GM23338 (cell line): ENCODE data around the gene SHISA8. TPM values are rescaled to one million over a fixed set of nuclear protein-coding genes. Genes with fewer than 3 reads are reported as not detected.

Experiments used
- ATAC-seq: fragments of 200-7000 bp; cut with Tn5 transposase; 3 replicates; pipeline ENCODE4 v1.9.1; 2020
- DNase-seq: peaks from one replicate; pipeline ENCODE4 v3.0.0-alpha.2; 2015; ENCODE audit warnings: low spot score
- H2AFZ ChIP-seq: fragments of 200-600 bp; sonication (generic); 2 replicates; pipeline ENCODE4 v1.8.0; 2016; ENCODE audit warnings: antibody characterized with exemption, mild to moderate bottlenecking, moderate library complexity
- H3F3A ChIP-seq: fragments of 200-600 bp; sonication (generic); replicated peaks from 2 replicates; pipeline ENCODE4 v1.8.0; 2017; ENCODE audit warnings: antibody characterized with exemption, mixed run types, low read depth
- H3K27ac ChIP-seq: fragments of 200-600 bp; sonication (generic); 2 replicates; pipeline ENCODE4 v1.6.1; 2016; ENCODE audit warnings: low read depth
- H3K27me3 ChIP-seq: fragments of 200-600 bp; sonication (generic); 2 replicates; pipeline ENCODE4 v1.8.0; 2016; ENCODE audit warnings: mild to moderate bottlenecking, mixed run types, moderate library complexity; ENCODE audit not compliant: insufficient read depth
- H3K36me3 ChIP-seq: fragments of 200-600 bp; sonication (generic); 2 replicates; pipeline ENCODE4 v1.8.0; 2016; ENCODE audit warnings: mild to moderate bottlenecking; ENCODE audit not compliant: insufficient read depth
- H3K4me1 ChIP-seq: fragments of 200-600 bp; sonication (generic); 2 replicates; pipeline ENCODE4 v1.8.0; 2016; ENCODE audit warnings: mild to moderate bottlenecking, moderate library complexity; ENCODE audit not compliant: insufficient read depth
- H3K4me2 ChIP-seq: fragments of 200-600 bp; sonication (generic); 2 replicates; pipeline ENCODE4 v1.7.1; 2017; ENCODE audit warnings: mixed run types
- H3K4me3 ChIP-seq: fragments of 200-600 bp; sonication (generic); 2 replicates; pipeline ENCODE4 v1.6.1; 2016; ENCODE audit warnings: mixed run types
- H3K79me2 ChIP-seq: fragments of 200-600 bp; sonication (generic); replicated peaks from 2 replicates; pipeline ENCODE4 v1.8.0; 2017; ENCODE audit warnings: mild to moderate bottlenecking; ENCODE audit not compliant: insufficient read depth
- H3K9me2 ChIP-seq: fragments of 200-600 bp; sonication (generic); 2 replicates; pipeline ENCODE4 v1.8.0; 2017; ENCODE audit not compliant: insufficient read depth
- H4K20me1 ChIP-seq: fragments of 200-600 bp; sonication (generic); replicated peaks from 2 replicates; pipeline ENCODE4 v1.8.0; 2017; ENCODE audit warnings: mild to moderate bottlenecking; ENCODE audit not compliant: insufficient read depth
- H3K27ac Mint-ChIP-seq: 2 replicates; pipeline ENCODE4 v1.8.0; 2020; ENCODE audit warnings: inconsistent platforms, mild to moderate bottlenecking, moderate library complexity, mixed read lengths
- H3K27me3 Mint-ChIP-seq: 3 replicates; pipeline ENCODE4 v1.8.0; 2022; ENCODE audit warnings: low read depth, mild to moderate bottlenecking, moderate library complexity, mixed read lengths, inconsistent platforms; ENCODE audit not compliant: insufficient read depth, poor library complexity
- H3K36me3 Mint-ChIP-seq: 3 replicates; pipeline ENCODE4 v1.8.0; 2021; ENCODE audit warnings: low read depth, mild to moderate bottlenecking, inconsistent platforms, moderate library complexity, mixed read lengths
- H3K4me1 Mint-ChIP-seq: 3 replicates; pipeline ENCODE4 v1.8.0; 2020; ENCODE audit warnings: mild to moderate bottlenecking, inconsistent platforms, mixed read lengths
- H3K4me3 Mint-ChIP-seq: 3 replicates; pipeline ENCODE4 v1.8.0; 2021; ENCODE audit warnings: moderate library complexity, mild to moderate bottlenecking, inconsistent platforms, mixed read lengths
- H3K9me3 Mint-ChIP-seq: 3 replicates; pipeline ENCODE4 v1.8.0; 2020; ENCODE audit warnings: moderate library complexity, mild to moderate bottlenecking, inconsistent platforms, mixed read lengths
- CREB1 ChIP-seq: fragments of 250-450 bp; sonication (Bioruptor Pico); IDR thresholded peaks from 2 replicates; pipeline ENCODE4 v1.5.0; 2020; ENCODE audit warnings: low read depth, mild to moderate bottlenecking, moderate library complexity
- EZH2 ChIP-seq: fragments of 200-600 bp; sonication (generic); IDR thresholded peaks from one replicate; pipeline ENCODE4 v1.8.0; 2017; ENCODE audit warnings: antibody characterized with exemption, mild to moderate bottlenecking, low read depth; ENCODE audit not compliant: unreplicated experiment
- EZH2phosphoT487 ChIP-seq: fragments of 200-600 bp; sonication (generic); IDR thresholded peaks from one replicate; pipeline ENCODE4 v1.8.1; 2018; ENCODE audit warnings: antibody characterized with exemption; ENCODE audit not compliant: unreplicated experiment
- JUNB ChIP-seq: IDR thresholded peaks from one replicate; pipeline ENCODE4 v1.6.1; 2016; ENCODE audit warnings: antibody characterized with exemption; ENCODE audit not compliant: unreplicated experiment
- NANOG ChIP-seq: IDR thresholded peaks from 2 replicates; pipeline ENCODE4 v1.6.1; 2016; ENCODE audit warnings: antibody characterized with exemption, borderline replicate concordance
- STAT1 ChIP-seq: IDR thresholded peaks from one replicate; pipeline ENCODE4 v1.6.1; 2016; ENCODE audit warnings: antibody characterized with exemption; ENCODE audit not compliant: unreplicated experiment
- ZNF114 ChIP-seq: fragments of 250-450 bp; sonication (Bioruptor Pico); IDR thresholded peaks from 2 replicates; pipeline ENCODE4 v1.5.0; 2020; ENCODE audit warnings: mild to moderate bottlenecking, moderate library complexity
- ZNF331 ChIP-seq: fragments of 250-450 bp; sonication (Bioruptor Pico); IDR thresholded peaks from 2 replicates; pipeline ENCODE4 v1.5.0; 2020; ENCODE audit warnings: low read depth, mild to moderate bottlenecking, moderate library complexity
- polyA plus RNA-seq: library from polyadenylated mRNA; unstranded; fragments of >200 nt; fragmentation: Nextera tagmentation; extraction: Ambion mirVana; gene quantifications from 2 replicates; pipeline ENCODE4 v1.2.1, GENCODE V29; 2016
- total RNA-seq: library from RNA; depleted of rRNA; stranded (reverse); fragments of >200 nt; shearing (Covaris generic); gene quantifications from 2 replicates; pipeline ENCODE4 v1.2.3, GENCODE V29; 2014
- TF ChIP-seq, protein P1 (sequence below): fragments of 250-450 bp; sonication (Bioruptor Pico); IDR thresholded peaks from 2 replicates; pipeline ENCODE4 v1.5.0; 2020; ENCODE audit warnings: mild to moderate bottlenecking, moderate library complexity
- TF ChIP-seq, protein P2 (sequence below): IDR thresholded peaks from one replicate; pipeline ENCODE4 v1.6.1; 2018; ENCODE audit warnings: antibody characterized with exemption; ENCODE audit not compliant: unreplicated experiment
- TF ChIP-seq, protein P3 (sequence below), 2 experiments: fragments of 200-600 bp in 1 of 2; sonication (generic) in 1 of 2; conservative IDR thresholded peaks; 2 replicates each; pipeline versions ENCODE4 v1.5.1 to v1.6.1; 2016 to 2017; ENCODE audit warnings: antibody characterized with exemption in 2 of 2, low read depth in 2 of 2, mild to moderate bottlenecking in 2 of 2, moderate library complexity in 1 of 2
- TF ChIP-seq, protein P4 (sequence below): IDR thresholded peaks from 2 replicates; pipeline ENCODE4 v1.6.1; 2016; ENCODE audit warnings: antibody characterized with exemption

The SHISA8 gene
- total and polyA plus RNA-seq, 2 experiments from 2014 or later = 5.1 TPM; not detected in 1

DNA sequence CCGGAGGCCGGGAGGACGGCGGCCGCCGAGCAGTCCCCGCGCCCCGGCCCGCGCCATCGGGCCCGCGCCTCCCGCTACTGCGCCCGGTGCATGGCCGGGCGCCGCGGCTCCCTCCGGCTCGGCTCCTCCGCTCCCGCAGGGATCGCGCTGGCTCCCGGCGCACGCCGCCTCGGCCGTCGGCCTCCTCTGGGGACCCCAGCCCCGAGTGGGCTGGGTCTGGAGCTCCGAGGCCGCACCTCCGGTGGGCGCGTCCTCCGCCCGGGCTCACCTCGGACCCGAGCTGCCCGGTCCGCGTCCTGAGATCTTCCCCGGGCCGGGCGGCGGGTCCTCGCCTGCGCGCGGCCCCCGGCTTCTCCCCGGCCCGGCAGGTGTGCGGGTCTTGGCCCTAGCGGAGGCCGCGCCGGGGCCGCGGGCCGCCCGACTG, 251 bp downstream of the SHISA8 start (continued):
- TF ChIP-seq, protein P1, sequence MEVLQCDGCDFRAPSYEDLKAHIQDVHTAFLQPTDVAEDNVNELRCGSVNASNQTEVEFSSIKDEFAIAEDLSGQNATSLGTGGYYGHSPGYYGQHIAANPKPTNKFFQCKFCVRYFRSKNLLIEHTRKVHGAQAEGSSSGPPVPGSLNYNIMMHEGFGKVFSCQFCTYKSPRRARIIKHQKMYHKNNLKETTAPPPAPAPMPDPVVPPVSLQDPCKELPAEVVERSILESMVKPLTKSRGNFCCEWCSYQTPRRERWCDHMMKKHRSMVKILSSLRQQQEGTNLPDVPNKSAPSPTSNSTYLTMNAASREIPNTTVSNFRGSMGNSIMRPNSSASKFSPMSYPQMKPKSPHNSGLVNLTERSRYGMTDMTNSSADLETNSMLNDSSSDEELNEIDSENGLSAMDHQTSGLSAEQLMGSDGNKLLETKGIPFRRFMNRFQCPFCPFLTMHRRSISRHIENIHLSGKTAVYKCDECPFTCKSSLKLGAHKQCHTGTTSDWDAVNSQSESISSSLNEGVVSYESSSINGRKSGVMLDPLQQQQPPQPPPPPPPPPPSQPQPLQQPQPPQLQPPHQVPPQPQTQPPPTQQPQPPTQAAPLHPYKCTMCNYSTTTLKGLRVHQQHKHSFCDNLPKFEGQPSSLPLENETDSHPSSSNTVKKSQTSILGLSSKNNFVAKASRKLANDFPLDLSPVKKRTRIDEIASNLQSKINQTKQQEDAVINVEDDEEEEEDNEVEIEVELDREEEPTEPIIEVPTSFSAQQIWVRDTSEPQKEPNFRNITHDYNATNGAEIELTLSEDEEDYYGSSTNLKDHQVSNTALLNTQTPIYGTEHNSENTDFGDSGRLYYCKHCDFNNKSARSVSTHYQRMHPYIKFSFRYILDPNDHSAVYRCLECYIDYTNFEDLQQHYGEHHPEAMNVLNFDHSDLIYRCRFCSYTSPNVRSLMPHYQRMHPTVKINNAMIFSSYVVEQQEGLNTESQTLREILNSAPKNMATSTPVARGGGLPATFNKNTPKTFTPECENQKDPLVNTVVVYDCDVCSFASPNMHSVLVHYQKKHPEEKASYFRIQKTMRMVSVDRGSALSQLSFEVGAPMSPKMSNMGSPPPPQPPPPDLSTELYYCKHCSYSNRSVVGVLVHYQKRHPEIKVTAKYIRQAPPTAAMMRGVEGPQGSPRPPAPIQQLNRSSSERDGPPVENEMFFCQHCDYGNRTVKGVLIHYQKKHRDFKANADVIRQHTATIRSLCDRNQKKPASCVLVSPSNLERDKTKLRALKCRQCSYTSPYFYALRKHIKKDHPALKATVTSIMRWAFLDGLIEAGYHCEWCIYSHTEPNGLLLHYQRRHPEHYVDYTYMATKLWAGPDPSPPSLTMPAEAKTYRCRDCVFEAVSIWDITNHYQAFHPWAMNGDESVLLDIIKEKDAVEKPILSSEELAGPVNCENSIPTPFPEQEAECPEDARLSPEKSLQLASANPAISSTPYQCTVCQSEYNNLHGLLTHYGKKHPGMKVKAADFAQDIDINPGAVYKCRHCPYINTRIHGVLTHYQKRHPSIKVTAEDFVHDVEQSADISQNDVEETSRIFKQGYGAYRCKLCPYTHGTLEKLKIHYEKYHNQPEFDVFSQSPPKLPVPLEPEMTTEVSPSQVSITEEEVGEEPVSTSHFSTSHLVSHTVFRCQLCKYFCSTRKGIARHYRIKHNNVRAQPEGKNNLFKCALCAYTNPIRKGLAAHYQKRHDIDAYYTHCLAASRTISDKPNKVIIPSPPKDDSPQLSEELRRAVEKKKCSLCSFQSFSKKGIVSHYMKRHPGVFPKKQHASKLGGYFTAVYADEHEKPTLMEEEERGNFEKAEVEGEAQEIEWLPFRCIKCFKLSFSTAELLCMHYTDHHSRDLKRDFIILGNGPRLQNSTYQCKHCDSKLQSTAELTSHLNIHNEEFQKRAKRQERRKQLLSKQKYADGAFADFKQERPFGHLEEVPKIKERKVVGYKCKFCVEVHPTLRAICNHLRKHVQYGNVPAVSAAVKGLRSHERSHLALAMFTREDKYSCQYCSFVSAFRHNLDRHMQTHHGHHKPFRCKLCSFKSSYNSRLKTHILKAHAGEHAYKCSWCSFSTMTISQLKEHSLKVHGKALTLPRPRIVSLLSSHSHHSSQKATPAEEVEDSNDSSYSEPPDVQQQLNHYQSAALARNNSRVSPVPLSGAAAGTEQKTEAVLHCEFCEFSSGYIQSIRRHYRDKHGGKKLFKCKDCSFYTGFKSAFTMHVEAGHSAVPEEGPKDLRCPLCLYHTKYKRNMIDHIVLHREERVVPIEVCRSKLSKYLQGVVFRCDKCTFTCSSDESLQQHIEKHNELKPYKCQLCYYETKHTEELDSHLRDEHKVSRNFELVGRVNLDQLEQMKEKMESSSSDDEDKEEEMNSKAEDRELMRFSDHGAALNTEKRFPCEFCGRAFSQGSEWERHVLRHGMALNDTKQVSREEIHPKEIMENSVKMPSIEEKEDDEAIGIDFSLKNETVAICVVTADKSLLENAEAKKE (CRISPR knock-in tag) = no peak

DNA sequence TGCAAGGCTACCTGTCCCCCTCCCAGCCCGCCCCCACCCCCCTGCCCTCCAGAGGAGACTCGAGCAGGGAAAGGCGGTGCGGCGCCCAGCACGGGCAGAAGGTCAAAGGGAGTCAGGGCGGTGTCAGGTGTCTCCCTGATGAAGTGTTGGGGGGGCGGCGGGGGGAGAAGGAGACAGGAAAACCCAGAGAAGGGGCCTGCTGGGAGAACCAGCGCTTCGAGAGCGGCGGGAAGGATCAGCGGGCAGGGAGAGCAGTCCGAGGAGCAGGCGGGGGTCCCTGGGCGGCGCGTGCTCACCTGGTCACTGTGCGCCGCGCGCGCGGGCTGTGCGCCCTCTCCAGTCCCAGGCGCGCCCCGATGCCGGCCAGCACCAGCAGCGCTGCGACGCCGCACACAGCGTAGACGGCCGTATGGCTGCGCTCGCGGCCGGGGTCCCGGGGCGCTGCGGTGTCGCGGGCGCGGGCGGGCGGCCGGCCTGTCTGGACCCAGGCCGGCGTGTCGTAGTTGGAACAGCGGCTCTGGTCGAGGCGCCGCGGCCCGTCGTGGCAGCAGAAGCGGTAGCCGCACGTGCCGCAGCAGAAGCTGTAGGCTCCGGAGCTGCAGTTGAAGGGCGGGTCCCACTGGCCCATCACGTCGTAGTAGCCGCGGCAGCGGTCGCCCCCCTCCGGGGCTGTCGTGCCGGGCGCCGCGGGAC, 886 bp downstream of the SHISA8 start:
- peaks cover 7% of the 10 kb centered on the region for H3F3A ChIP-seq
- H3K9me3 Mint-ChIP-seq = peaks cover 6% of the 10 kb centered on the region
- peaks cover 14% of the 10 kb centered on the region; the same call in 1 of the 2 replicates for H3K4me1 ChIP-seq
- DNase-seq = peak; percentile 84
- H3K36me3 Mint-ChIP-seq = no peaks in the 10 kb centered on the region; the same call in 2 of the 3 replicates
- peaks cover 3% of the 10 kb centered on the region for H4K20me1 ChIP-seq
- no peaks in the 10 kb centered on the region for H3K9me2 ChIP-seq
- peak overlapping the region; percentile 41; the same call in 1 of the 2 replicates for H3K4me3 ChIP-seq
- H3K4me1 Mint-ChIP-seq = peaks cover 18% of the 10 kb centered on the region
- H2AFZ ChIP-seq = no peak overlapping the region
- ATAC-seq = peak; percentile 42
- H3K4me2 ChIP-seq = peak overlapping the region; percentile 66; the same call in 1 of the 2 replicates
- H3K36me3 ChIP-seq = no peaks in the 10 kb centered on the region
- H3K27me3 Mint-ChIP-seq = peaks cover 86% of the 10 kb centered on the region
- no peak overlapping the region for H3K27ac ChIP-seq
- peak overlapping the region; percentile 51; the same call in 2 of the 3 replicates for H3K4me3 Mint-ChIP-seq
- no peaks in the 10 kb centered on the region for H3K79me2 ChIP-seq
- no peak overlapping the region for H3K27ac Mint-ChIP-seq
- H3K27me3 ChIP-seq = peaks cover 100% of the 10 kb centered on the region
- no peak for TF ChIP-seq EZH2phosphoT487
- TF ChIP-seq, protein P2, sequence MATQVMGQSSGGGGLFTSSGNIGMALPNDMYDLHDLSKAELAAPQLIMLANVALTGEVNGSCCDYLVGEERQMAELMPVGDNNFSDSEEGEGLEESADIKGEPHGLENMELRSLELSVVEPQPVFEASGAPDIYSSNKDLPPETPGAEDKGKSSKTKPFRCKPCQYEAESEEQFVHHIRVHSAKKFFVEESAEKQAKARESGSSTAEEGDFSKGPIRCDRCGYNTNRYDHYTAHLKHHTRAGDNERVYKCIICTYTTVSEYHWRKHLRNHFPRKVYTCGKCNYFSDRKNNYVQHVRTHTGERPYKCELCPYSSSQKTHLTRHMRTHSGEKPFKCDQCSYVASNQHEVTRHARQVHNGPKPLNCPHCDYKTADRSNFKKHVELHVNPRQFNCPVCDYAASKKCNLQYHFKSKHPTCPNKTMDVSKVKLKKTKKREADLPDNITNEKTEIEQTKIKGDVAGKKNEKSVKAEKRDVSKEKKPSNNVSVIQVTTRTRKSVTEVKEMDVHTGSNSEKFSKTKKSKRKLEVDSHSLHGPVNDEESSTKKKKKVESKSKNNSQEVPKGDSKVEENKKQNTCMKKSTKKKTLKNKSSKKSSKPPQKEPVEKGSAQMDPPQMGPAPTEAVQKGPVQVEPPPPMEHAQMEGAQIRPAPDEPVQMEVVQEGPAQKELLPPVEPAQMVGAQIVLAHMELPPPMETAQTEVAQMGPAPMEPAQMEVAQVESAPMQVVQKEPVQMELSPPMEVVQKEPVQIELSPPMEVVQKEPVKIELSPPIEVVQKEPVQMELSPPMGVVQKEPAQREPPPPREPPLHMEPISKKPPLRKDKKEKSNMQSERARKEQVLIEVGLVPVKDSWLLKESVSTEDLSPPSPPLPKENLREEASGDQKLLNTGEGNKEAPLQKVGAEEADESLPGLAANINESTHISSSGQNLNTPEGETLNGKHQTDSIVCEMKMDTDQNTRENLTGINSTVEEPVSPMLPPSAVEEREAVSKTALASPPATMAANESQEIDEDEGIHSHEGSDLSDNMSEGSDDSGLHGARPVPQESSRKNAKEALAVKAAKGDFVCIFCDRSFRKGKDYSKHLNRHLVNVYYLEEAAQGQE = no peak
- TF ChIP-seq STAT1 = no peak
- TF ChIP-seq ZNF331 (CRISPR knock-in tag) = no peak
- TF ChIP-seq, protein P3, sequence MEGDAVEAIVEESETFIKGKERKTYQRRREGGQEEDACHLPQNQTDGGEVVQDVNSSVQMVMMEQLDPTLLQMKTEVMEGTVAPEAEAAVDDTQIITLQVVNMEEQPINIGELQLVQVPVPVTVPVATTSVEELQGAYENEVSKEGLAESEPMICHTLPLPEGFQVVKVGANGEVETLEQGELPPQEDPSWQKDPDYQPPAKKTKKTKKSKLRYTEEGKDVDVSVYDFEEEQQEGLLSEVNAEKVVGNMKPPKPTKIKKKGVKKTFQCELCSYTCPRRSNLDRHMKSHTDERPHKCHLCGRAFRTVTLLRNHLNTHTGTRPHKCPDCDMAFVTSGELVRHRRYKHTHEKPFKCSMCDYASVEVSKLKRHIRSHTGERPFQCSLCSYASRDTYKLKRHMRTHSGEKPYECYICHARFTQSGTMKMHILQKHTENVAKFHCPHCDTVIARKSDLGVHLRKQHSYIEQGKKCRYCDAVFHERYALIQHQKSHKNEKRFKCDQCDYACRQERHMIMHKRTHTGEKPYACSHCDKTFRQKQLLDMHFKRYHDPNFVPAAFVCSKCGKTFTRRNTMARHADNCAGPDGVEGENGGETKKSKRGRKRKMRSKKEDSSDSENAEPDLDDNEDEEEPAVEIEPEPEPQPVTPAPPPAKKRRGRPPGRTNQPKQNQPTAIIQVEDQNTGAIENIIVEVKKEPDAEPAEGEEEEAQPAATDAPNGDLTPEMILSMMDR (conservative IDR thresholded peaks at IDR 0.05; ENCODE audit: low read depth in 2 of 2) = 0 out of 4 replicates have a peak, but pooled peaks of 1 of the 2 experiments have one; percentile 5
- TF ChIP-seq CREB1 (CRISPR knock-in tag) = peak; percentile 62
- TF ChIP-seq JUNB = no peak
- no peak for TF ChIP-seq NANOG
- TF ChIP-seq ZNF114 (CRISPR knock-in tag) = no peak
- peak; percentile 69 for TF ChIP-seq EZH2
- TF ChIP-seq, protein P4, sequence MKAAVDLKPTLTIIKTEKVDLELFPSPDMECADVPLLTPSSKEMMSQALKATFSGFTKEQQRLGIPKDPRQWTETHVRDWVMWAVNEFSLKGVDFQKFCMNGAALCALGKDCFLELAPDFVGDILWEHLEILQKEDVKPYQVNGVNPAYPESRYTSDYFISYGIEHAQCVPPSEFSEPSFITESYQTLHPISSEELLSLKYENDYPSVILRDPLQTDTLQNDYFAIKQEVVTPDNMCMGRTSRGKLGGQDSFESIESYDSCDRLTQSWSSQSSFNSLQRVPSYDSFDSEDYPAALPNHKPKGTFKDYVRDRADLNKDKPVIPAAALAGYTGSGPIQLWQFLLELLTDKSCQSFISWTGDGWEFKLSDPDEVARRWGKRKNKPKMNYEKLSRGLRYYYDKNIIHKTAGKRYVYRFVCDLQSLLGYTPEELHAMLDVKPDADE = no peak
